Mammary epithelial cell (primary cell): ENCODE measurements around the gene DEFB114.

Experiments used
- CTCF ChIP-seq, 2 donors: IDR thresholded peaks in 1 of 2; conservative IDR thresholded peaks in 1 of 2; 2 replicates each; pipeline ENCODE4 v1.5.1; 2011 to 2012; ENCODE audit warnings: inconsistent platforms in 2 of 2, low read length in 2 of 2, mild to moderate bottlenecking in 2 of 2, control low read depth in 1 of 2, low read depth in 1 of 2; ENCODE audit not compliant: insufficient read depth in 1 of 2; ENCODE audit errors: extremely low read depth in 1 of 2
- EZH2 ChIP-seq: IDR thresholded peaks from 2 replicates; pipeline ENCODE4 v1.6.1; 2012; ENCODE audit warnings: low read length, inconsistent platforms, borderline replicate concordance

GRCh38 chr6:49915035-49915434 lies 48.9 kb downstream of the DEFB114 start:
- peak in 1 of 2 donors; percentile 29 for TF ChIP-seq CTCF (conservative IDR thresholded peaks at IDR 0.05 in 1 of 2, IDR thresholded peaks at IDR 0.05 in 1 of 2; ENCODE audit: extremely low read depth in 1 of 2, insufficient read depth in 1 of 2, low read depth in 1 of 2, low read length in 2 of 2)
- no peak for TF ChIP-seq EZH2
